Karpas-422 (cell line): ENCODE data around the gene SEMA5A. TPM values are rescaled to one million over a fixed set of nuclear protein-coding genes. Genes with fewer than 3 reads are reported as not detected.

Source experiments
- DNase-seq: peaks from one replicate; pipeline ENCODE4 v3.0.0-alpha.2; 2015
- H2AFZ ChIP-seq: fragments of 200-600 bp; sonication (generic); 2 replicates; pipeline ENCODE4 v1.6.1; 2014; ENCODE audit warnings: antibody characterized with exemption, low read length, mixed read lengths
- H3K27ac ChIP-seq: fragments of 200-600 bp; sonication (generic); 2 replicates; pipeline ENCODE4 v1.5.1; 2014; ENCODE audit warnings: mild to moderate bottlenecking, low read length, moderate library complexity
- H3K27me3 ChIP-seq: fragments of 200-600 bp; sonication (generic); 2 replicates; pipeline ENCODE4 v1.6.1; 2014; ENCODE audit warnings: low read length, mixed read lengths
- H3K36me3 ChIP-seq: fragments of 200-600 bp; sonication (generic); 2 replicates; pipeline ENCODE4 v1.6.1; 2014; ENCODE audit warnings: low read length, mixed read lengths; ENCODE audit not compliant: insufficient read depth
- H3K4me1 ChIP-seq: fragments of 200-600 bp; sonication (generic); 2 replicates; pipeline ENCODE4 v1.6.1; 2014; ENCODE audit warnings: mild to moderate bottlenecking, low read length, mixed read lengths
- H3K4me2 ChIP-seq: fragments of 200-600 bp; sonication (generic); 2 replicates; pipeline ENCODE4 v1.6.1; 2014; ENCODE audit warnings: low read length, low read depth, mild to moderate bottlenecking; ENCODE audit not compliant: poor library complexity, severe bottlenecking
- H3K4me3 ChIP-seq: fragments of 200-600 bp; sonication (generic); 2 replicates; pipeline ENCODE4 v1.5.1; 2014; ENCODE audit warnings: mild to moderate bottlenecking, antibody characterized with exemption, low read length, mixed read lengths
- H3K79me2 ChIP-seq: fragments of 200-600 bp; sonication (generic); 2 replicates; pipeline ENCODE4 v1.6.1; 2014; ENCODE audit warnings: mild to moderate bottlenecking, low read length, mixed read lengths
- H3K9ac ChIP-seq: fragments of 200-600 bp; sonication (generic); 2 replicates; pipeline ENCODE4 v1.6.0; 2014; ENCODE audit warnings: low read length
- H3K9me2 ChIP-seq: fragments of 200-600 bp; sonication (generic), shearing (Covaris generic); replicated peaks from 2 replicates; pipeline ENCODE4 v1.6.0; 2014; ENCODE audit warnings: mild to moderate bottlenecking, low read length, moderate library complexity; ENCODE audit not compliant: insufficient read depth
- H3K9me3 ChIP-seq: fragments of 300-700, 200-600 bp; sonication (generic); 2 replicates; pipeline ENCODE4 v1.6.1; 2014; ENCODE audit warnings: low read length, mixed read lengths
- H4K20me1 ChIP-seq: fragments of 200-600 bp; sonication (generic); 2 replicates; pipeline ENCODE4 v1.6.1; 2014; ENCODE audit warnings: mild to moderate bottlenecking, antibody characterized with exemption, low read length, low read depth; ENCODE audit not compliant: insufficient read depth
- total RNA-seq: library from RNA; depleted of rRNA; stranded (reverse); fragments of >200 nt; shearing (Covaris generic); gene quantifications from 2 replicates; pipeline ENCODE4 v1.2.3, GENCODE V29; 2014; ENCODE audit warnings: low replicate concordance

Gene SEMA5A
- total RNA-seq, 1 experiment from 2014 or later: not detected

GRCh38 chr5:9431496-9432258 lies 114.2 kb downstream of the SEMA5A start:
- no peaks in the 10 kb centered on the region for H3K9me3 ChIP-seq
- no peaks in the 10 kb centered on the region for H3K79me2 ChIP-seq
- no peak overlapping the region for H3K4me2 ChIP-seq
- H3K9ac ChIP-seq: no peak overlapping the region
- no peaks in the 10 kb centered on the region for H3K9me2 ChIP-seq
- H4K20me1 ChIP-seq: no peaks in the 10 kb centered on the region
- no peaks in the 10 kb centered on the region for H3K27me3 ChIP-seq
- no peaks in the 10 kb centered on the region for H3K36me3 ChIP-seq
- no peak overlapping the region for H3K4me3 ChIP-seq
- no peak overlapping the region for H2AFZ ChIP-seq
- no peak overlapping the region for H3K27ac ChIP-seq
- no peak for DNase-seq
- H3K4me1 ChIP-seq: no peaks in the 10 kb centered on the region

GRCh38 chr5:9431151-9431495 lies 114.8 kb downstream of the SEMA5A start:
- H3K4me1 ChIP-seq: no peaks in the 10 kb centered on the region
- no peak overlapping the region for H3K4me2 ChIP-seq
- no peak overlapping the region for H2AFZ ChIP-seq
- H3K4me3 ChIP-seq: no peak overlapping the region
- no peak overlapping the region for H3K27ac ChIP-seq
- H3K9me2 ChIP-seq: no peaks in the 10 kb centered on the region
- no peak overlapping the region for H3K9ac ChIP-seq
- H3K9me3 ChIP-seq: no peaks in the 10 kb centered on the region
- H3K36me3 ChIP-seq: no peaks in the 10 kb centered on the region
- DNase-seq: no peak
- H3K27me3 ChIP-seq: no peaks in the 10 kb centered on the region
- no peaks in the 10 kb centered on the region for H3K79me2 ChIP-seq
- H4K20me1 ChIP-seq: no peaks in the 10 kb centered on the region

- no peak overlapping the region for H3K9ac ChIP-seq
- H3K79me2 ChIP-seq: no peaks in the 10 kb centered on the region
Observed at GRCh38 chr5:9430306-9430705, 115.6 kb downstream of the SEMA5A start.

DNA sequence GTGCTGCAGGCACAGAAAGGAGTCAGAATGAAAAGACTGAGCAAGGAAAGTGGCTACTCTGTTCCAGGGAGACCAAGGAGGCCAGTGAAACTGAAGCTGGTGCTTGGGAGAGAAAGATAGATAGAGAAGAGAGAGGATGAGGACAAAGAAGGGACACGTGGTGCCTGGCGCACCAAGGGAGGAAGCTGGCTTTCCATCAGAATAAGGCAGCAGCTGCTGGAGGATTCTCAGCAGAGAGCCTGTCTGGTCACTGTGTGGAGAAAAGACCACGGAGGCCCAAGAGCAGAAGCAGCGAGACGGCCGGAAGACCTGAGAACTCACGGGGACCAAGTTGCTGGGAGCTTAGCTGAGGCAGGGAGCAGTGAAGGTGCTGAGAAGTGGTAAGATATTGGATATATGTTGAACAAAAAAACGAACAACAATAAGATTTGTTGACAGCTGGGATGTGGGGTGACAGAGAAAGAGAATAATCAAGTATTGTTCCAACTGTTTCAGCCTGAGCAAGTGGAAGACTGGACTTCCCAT lies 116.1 kb downstream of the SEMA5A start:
- Histone ChIP-seq H3K27me3 (no peaks in the 10 kb centered on the region), H2AFZ (no peak overlapping the region), H4K20me1 (no peaks in the 10 kb centered on the region), H3K4me3 (no peak overlapping the region), H3K79me2 (no peaks in the 10 kb centered on the region), H3K4me2 (no peak overlapping the region), H3K9me2 (no peaks in the 10 kb centered on the region), H3K36me3 (no peaks in the 10 kb centered on the region), H3K9ac (no peak overlapping the region), H3K9me3 (no peaks in the 10 kb centered on the region), H3K27ac (no peak overlapping the region), H3K4me1 (no peaks in the 10 kb centered on the region)
- DNase-seq: no peak

More at GRCh38 chr5:9430306-9430705, 115.6 kb downstream of the SEMA5A start:
- Histone ChIP-seq H3K27ac (no peak overlapping the region), H2AFZ (no peak overlapping the region), H3K4me3 (no peak overlapping the region), H3K9me3 (no peaks in the 10 kb centered on the region), H3K27me3 (no peaks in the 10 kb centered on the region), H3K4me1 (no peaks in the 10 kb centered on the region), H3K4me2 (no peak overlapping the region), H4K20me1 (no peaks in the 10 kb centered on the region), H3K36me3 (no peaks in the 10 kb centered on the region), H3K9me2 (no peaks in the 10 kb centered on the region)
- DNase-seq: no peak

- H3K4me3 ChIP-seq: no peak overlapping the region
- H3K27ac ChIP-seq: no peak overlapping the region
- no peaks in the 10 kb centered on the region for H3K79me2 ChIP-seq
- DNase-seq: no peak
- H3K9ac ChIP-seq: no peak overlapping the region
- H2AFZ ChIP-seq: no peak overlapping the region
- H3K36me3 ChIP-seq: no peaks in the 10 kb centered on the region
- no peaks in the 10 kb centered on the region for H3K9me3 ChIP-seq
- H3K9me2 ChIP-seq: no peaks in the 10 kb centered on the region
- no peaks in the 10 kb centered on the region for H3K27me3 ChIP-seq
- H3K4me2 ChIP-seq: no peak overlapping the region
- H4K20me1 ChIP-seq: no peaks in the 10 kb centered on the region
- no peaks in the 10 kb centered on the region for H3K4me1 ChIP-seq
Observed at GRCh38 chr5:9428272-9428671, 117.6 kb downstream of the SEMA5A start.

DNA sequence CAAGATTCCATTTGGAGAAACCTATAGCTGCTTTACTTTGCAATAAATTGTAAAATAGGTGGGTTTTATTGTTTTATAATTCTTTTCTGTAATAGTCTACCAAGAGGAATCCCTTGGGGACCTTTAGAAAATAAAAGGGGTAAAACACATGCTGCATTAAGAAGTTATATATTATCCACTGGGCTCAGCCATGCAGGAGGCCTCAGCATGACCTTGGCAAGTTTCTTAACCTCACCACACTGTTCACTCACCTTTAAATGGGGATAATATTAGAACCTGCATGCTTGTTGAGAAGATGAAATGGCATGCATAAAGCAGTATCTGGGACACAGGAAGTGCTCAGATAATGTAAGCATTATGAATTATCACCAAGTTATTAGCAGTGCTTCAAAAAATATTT lies 120.2 kb downstream of the SEMA5A start:
- Histone ChIP-seq H3K27ac (no peak overlapping the region), H3K4me3 (no peak overlapping the region), H3K9ac (no peak overlapping the region), H3K27me3 (no peaks in the 10 kb centered on the region), H4K20me1 (no peaks in the 10 kb centered on the region), H3K4me2 (no peak overlapping the region), H2AFZ (no peak overlapping the region), H3K4me1 (no peaks in the 10 kb centered on the region), H3K79me2 (no peaks in the 10 kb centered on the region), H3K36me3 (no peaks in the 10 kb centered on the region), H3K9me3 (no peaks in the 10 kb centered on the region), H3K9me2 (no peaks in the 10 kb centered on the region)
- DNase-seq: no peak

- no peaks in the 10 kb centered on the region for H3K9me2 ChIP-seq
- H3K9me3 ChIP-seq: peaks cover 2% of the 10 kb centered on the region; the same call in 1 of the 2 replicates
- no peaks in the 10 kb centered on the region for H4K20me1 ChIP-seq
- H3K79me2 ChIP-seq: no peaks in the 10 kb centered on the region
- no peaks in the 10 kb centered on the region for H3K4me1 ChIP-seq
- H3K27ac ChIP-seq: no peak overlapping the region
- no peak overlapping the region for H3K9ac ChIP-seq
- no peak for DNase-seq
- H3K4me3 ChIP-seq: no peak overlapping the region
- H2AFZ ChIP-seq: no peak overlapping the region
- H3K36me3 ChIP-seq: no peaks in the 10 kb centered on the region
- no peaks in the 10 kb centered on the region for H3K27me3 ChIP-seq
- no peak overlapping the region for H3K4me2 ChIP-seq
Observed at GRCh38 chr5:9423571-9423970, 122.3 kb downstream of the SEMA5A start.

- Histone ChIP-seq H3K36me3 (no peaks in the 10 kb centered on the region), H2AFZ (no peak overlapping the region), H3K27me3 (no peaks in the 10 kb centered on the region), H4K20me1 (no peaks in the 10 kb centered on the region), H3K9ac (no peak overlapping the region), H3K9me2 (no peaks in the 10 kb centered on the region), H3K4me1 (no peaks in the 10 kb centered on the region), H3K79me2 (no peaks in the 10 kb centered on the region), H3K9me3 (peaks cover 4% of the 10 kb centered on the region; the same call in 1 of the 2 replicates), H3K4me3 (no peak overlapping the region), H3K27ac (no peak overlapping the region), H3K4me2 (no peak overlapping the region)
- DNase-seq: no peak
Observed at GRCh38 chr5:9421884-9422283, 124.0 kb downstream of the SEMA5A start.
